HEK293 (cell line): Measurements from ENCODE around the gene RSL1D1.

Experiments
- CTCF ChIA-PET: fragments of 350-600 bp; formaldehyde crosslinking; extraction: SDS; loops from one replicate; lab custom pipeline; 2021; ENCODE audit warnings: antibody characterized with exemption; lab: Yijun Ruan, JAX
- POLR2A ChIA-PET: fragments of 300-600 bp; formaldehyde crosslinking; extraction: SDS; loops from one replicate; lab custom pipeline; 2020; ENCODE audit warnings: antibody characterized with exemption, inconsistent platforms; lab: Yijun Ruan, JAX
- H3K27ac ChIP-seq: fragments of 200-500 bp; sonication (Bioruptor generic); 2 replicates; pipeline ENCODE4 v1.5.1; 2014; ENCODE audit warnings: low read depth, low read length, control low read depth, inconsistent platforms; ENCODE audit errors: extremely low read depth
- H3K36me3 ChIP-seq, 2 experiments: fragments of 200-500 bp in 1 of 2; sonication (Bioruptor generic) in 1 of 2; 1 replicate in 1 of 2; 2 replicates in 1 of 2; pipeline ENCODE4 v1.5.1; 2014 to 2017; ENCODE audit warnings: inconsistent platforms in 2 of 2, low read length in 2 of 2; ENCODE audit not compliant: control insufficient read depth in 2 of 2, insufficient read depth in 1 of 2
- H3K4me1 ChIP-seq: fragments of 200-500 bp; sonication (Bioruptor generic); 2 replicates; pipeline ENCODE4 v1.5.1; 2014; ENCODE audit warnings: mild to moderate bottlenecking, low read length, inconsistent platforms; ENCODE audit not compliant: control insufficient read depth, insufficient read depth
- H3K4me3 ChIP-seq: 2 replicates; pipeline ENCODE4 v1.5.1; 2011; ENCODE audit warnings: low read depth, mild to moderate bottlenecking, control low read depth, low read length, moderate library complexity
- H3K9me3 ChIP-seq: fragments of 200-500 bp; sonication (Bioruptor generic); 2 replicates; pipeline ENCODE4 v1.5.1; 2014; ENCODE audit warnings: low read depth, low read length, inconsistent platforms; ENCODE audit not compliant: control insufficient read depth, insufficient read depth
- EGR2 ChIP-seq: fragments of 450-650 bp; formaldehyde crosslinking; IDR thresholded peaks from 2 replicates; pipeline ENCODE4 v1.5.1; 2016; ENCODE audit warnings: low read depth, missing biosample characterization, missing genetic modification characterization
- ELK4 ChIP-seq: IDR thresholded peaks from 2 replicates; pipeline ENCODE4 v1.6.1; 2011; ENCODE audit warnings: mild to moderate bottlenecking, low read depth, low read length, borderline replicate concordance
- GFI1B ChIP-seq: fragments of 450-650 bp; formaldehyde crosslinking; IDR thresholded peaks from 2 replicates; pipeline ENCODE4 v1.5.1; 2016; ENCODE audit warnings: missing biosample characterization, missing genetic modification characterization
- GLIS2 ChIP-seq: fragments of 450-650 bp; formaldehyde crosslinking; IDR thresholded peaks from 2 replicates; pipeline ENCODE4 v1.5.1; 2016; ENCODE audit warnings: missing biosample characterization, missing genetic modification characterization
- KLF1 ChIP-seq: fragments of 450-650 bp; formaldehyde crosslinking; IDR thresholded peaks from 2 replicates; pipeline ENCODE4 v1.5.1; 2016; ENCODE audit warnings: missing biosample characterization, missing genetic modification characterization
- KLF16 ChIP-seq: fragments of 450-650 bp; formaldehyde crosslinking; IDR thresholded peaks from 2 replicates; pipeline ENCODE4 v1.5.1; 2017; ENCODE audit warnings: missing biosample characterization, missing genetic modification characterization
- MEIS1 ChIP-seq: sonication (generic); formaldehyde crosslinking; IDR thresholded peaks from 2 replicates; pipeline ENCODE4 v1.8.1; 2022; ENCODE audit warnings: missing genetic modification reagents, mild to moderate bottlenecking, borderline replicate concordance
- OSR2 ChIP-seq: fragments of 450-650 bp; formaldehyde crosslinking; IDR thresholded peaks from 2 replicates; pipeline ENCODE4 v1.5.1; 2016; ENCODE audit warnings: missing biosample characterization, missing genetic modification characterization
- PBX3 ChIP-seq: sonication (generic); formaldehyde crosslinking; IDR thresholded peaks from 2 replicates; pipeline ENCODE4 v1.8.1; 2022; ENCODE audit warnings: mild to moderate bottlenecking, moderate library complexity, missing genetic modification reagents
- PRDM1 ChIP-seq: fragments of 450-650 bp; formaldehyde crosslinking; IDR thresholded peaks from 2 replicates; pipeline ENCODE4; 2016; ENCODE audit warnings: missing biosample characterization, missing genetic modification characterization
- TSHZ1 ChIP-seq: fragments of 450-650 bp; formaldehyde crosslinking; IDR thresholded peaks from 2 replicates; pipeline ENCODE4 v1.5.1; 2016; ENCODE audit warnings: missing biosample characterization, missing genetic modification characterization, borderline replicate concordance
- ZBTB10 ChIP-seq: fragments of 450-650 bp; formaldehyde crosslinking; IDR thresholded peaks from 2 replicates; pipeline ENCODE4 v1.5.1; 2016; ENCODE audit warnings: missing biosample characterization, missing genetic modification characterization
- ZBTB17 ChIP-seq: fragments of 450-650 bp; formaldehyde crosslinking; IDR thresholded peaks from 2 replicates; pipeline ENCODE4 v1.5.1; 2016; ENCODE audit warnings: missing biosample characterization, missing genetic modification characterization
- ZBTB20 ChIP-seq: fragments of 450-650 bp; formaldehyde crosslinking; IDR thresholded peaks from 2 replicates; pipeline ENCODE4 v1.5.1; 2016; ENCODE audit warnings: missing biosample characterization, missing genetic modification characterization
- ZBTB21 ChIP-seq: fragments of 450-650 bp; formaldehyde crosslinking; IDR thresholded peaks from 2 replicates; pipeline ENCODE4 v1.5.1; 2017; ENCODE audit warnings: missing biosample characterization, missing genetic modification characterization
- ZNF138 ChIP-seq: fragments of 450-650 bp; formaldehyde crosslinking; IDR thresholded peaks from 2 replicates; pipeline ENCODE4 v1.5.1; 2016; ENCODE audit warnings: missing biosample characterization, missing genetic modification characterization, borderline replicate concordance
- ZNF354C ChIP-seq: fragments of 450-650 bp; formaldehyde crosslinking; IDR thresholded peaks from 2 replicates; pipeline ENCODE4 v1.5.1; 2016; ENCODE audit warnings: missing biosample characterization, missing genetic modification characterization, low read depth, borderline replicate concordance
- ZNF529 ChIP-seq: fragments of 450-650 bp; formaldehyde crosslinking; IDR thresholded peaks from 2 replicates; pipeline ENCODE4 v1.5.1; 2017; ENCODE audit warnings: missing genetic modification characterization, missing biosample characterization; ENCODE audit not compliant: insufficient replicate concordance
- ZNF768 ChIP-seq: fragments of 450-650 bp; formaldehyde crosslinking; IDR thresholded peaks from 2 replicates; pipeline ENCODE4 v1.5.1; 2018; ENCODE audit warnings: missing biosample characterization, mild to moderate bottlenecking, missing genetic modification characterization
- ZNF792 ChIP-seq: fragments of 450-650 bp; formaldehyde crosslinking; IDR thresholded peaks from 2 replicates; pipeline ENCODE4 v1.5.1; 2016; ENCODE audit warnings: missing biosample characterization, missing genetic modification characterization
- ZNF830 ChIP-seq: fragments of 450-650 bp; IDR thresholded peaks from 2 replicates; pipeline ENCODE4 v1.5.0; 2018; ENCODE audit warnings: missing biosample characterization, missing genetic modification characterization, low read depth, mild to moderate bottlenecking, moderate library complexity
- ZSCAN23 ChIP-seq: fragments of 450-650 bp; formaldehyde crosslinking; IDR thresholded peaks from 2 replicates; pipeline ENCODE4 v1.5.1; 2016; ENCODE audit warnings: missing biosample characterization, missing genetic modification characterization
- ZXDB ChIP-seq: fragments of 450-650 bp; formaldehyde crosslinking; IDR thresholded peaks from 2 replicates; pipeline ENCODE4 v1.5.1; 2016; ENCODE audit warnings: missing biosample characterization, missing genetic modification characterization
- TF ChIP-seq, protein P1 (sequence below): fragments of 450-650 bp; formaldehyde crosslinking; IDR thresholded peaks from 2 replicates; pipeline ENCODE4 v1.5.1; 2016; ENCODE audit warnings: missing biosample characterization, missing genetic modification characterization
- TF ChIP-seq, protein P2 (sequence below): fragments of 450-650 bp; formaldehyde crosslinking; IDR thresholded peaks from 2 replicates; pipeline ENCODE4 v1.5.1; 2016; ENCODE audit warnings: missing biosample characterization, missing genetic modification characterization

Gene RSL1D1

GRCh38 chr16:11791144-11791828 is 60.1 kb downstream of the RSL1D1 start (continued):
- no peak for TF ChIP-seq ZBTB10 (tag by site-specific recombination)
- TF ChIP-seq ZBTB20, result no peak
- TF ChIP-seq, protein P1, sequence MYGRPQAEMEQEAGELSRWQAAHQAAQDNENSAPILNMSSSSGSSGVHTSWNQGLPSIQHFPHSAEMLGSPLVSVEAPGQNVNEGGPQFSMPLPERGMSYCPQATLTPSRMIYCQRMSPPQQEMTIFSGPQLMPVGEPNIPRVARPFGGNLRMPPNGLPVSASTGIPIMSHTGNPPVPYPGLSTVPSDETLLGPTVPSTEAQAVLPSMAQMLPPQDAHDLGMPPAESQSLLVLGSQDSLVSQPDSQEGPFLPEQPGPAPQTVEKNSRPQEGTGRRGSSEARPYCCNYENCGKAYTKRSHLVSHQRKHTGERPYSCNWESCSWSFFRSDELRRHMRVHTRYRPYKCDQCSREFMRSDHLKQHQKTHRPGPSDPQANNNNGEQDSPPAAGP (tag by site-specific recombination), result no peak
- TF ChIP-seq MEIS1 (CRISPR knock-in tag), result no peak
- TF ChIP-seq ZNF138 (tag by site-specific recombination), result no peak
- TF ChIP-seq, protein P2, sequence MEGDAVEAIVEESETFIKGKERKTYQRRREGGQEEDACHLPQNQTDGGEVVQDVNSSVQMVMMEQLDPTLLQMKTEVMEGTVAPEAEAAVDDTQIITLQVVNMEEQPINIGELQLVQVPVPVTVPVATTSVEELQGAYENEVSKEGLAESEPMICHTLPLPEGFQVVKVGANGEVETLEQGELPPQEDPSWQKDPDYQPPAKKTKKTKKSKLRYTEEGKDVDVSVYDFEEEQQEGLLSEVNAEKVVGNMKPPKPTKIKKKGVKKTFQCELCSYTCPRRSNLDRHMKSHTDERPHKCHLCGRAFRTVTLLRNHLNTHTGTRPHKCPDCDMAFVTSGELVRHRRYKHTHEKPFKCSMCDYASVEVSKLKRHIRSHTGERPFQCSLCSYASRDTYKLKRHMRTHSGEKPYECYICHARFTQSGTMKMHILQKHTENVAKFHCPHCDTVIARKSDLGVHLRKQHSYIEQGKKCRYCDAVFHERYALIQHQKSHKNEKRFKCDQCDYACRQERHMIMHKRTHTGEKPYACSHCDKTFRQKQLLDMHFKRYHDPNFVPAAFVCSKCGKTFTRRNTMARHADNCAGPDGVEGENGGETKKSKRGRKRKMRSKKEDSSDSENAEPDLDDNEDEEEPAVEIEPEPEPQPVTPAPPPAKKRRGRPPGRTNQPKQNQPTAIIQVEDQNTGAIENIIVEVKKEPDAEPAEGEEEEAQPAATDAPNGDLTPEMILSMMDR (tag by site-specific recombination), result no peak

DNA sequence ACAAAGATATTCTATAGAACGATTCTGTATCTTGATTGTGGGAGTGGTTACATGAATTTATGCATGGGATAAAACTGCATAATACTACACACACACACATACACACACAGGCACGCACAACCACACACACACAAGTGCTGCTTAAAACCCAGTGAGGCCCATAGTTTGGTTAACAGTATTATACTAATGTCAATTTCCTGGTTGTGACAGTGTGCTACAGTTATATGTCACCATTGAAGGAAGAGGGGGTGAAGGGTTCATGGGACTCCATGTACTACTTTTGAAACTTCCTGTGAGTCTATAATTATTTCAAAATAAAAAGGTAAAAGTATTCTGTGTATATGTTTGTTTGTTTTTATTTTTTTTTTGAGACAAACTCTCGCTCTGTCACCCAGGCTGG is 62.4 kb downstream of the RSL1D1 start:
- Histone ChIP-seq H3K4me3 (no peak overlapping the region), H3K36me3 (peaks cover 3 to 7% of the 10 kb centered on the region in 2 experiments; a peak in 2 of 3 replicates), H3K27ac (no peak overlapping the region), H3K9me3 (no peaks in the 10 kb centered on the region), H3K4me1 (peaks cover 17% of the 10 kb centered on the region)
- POLR2A ChIA-PET, result no interaction called here
- TF ChIP-seq ZBTB17 (tag by site-specific recombination), result no peak
- TF ChIP-seq EGR2 (tag by site-specific recombination), result no peak
- TF ChIP-seq ELK4, result no peak
- TF ChIP-seq ZXDB (tag by site-specific recombination), result no peak
- no peak for TF ChIP-seq KLF1 (tag by site-specific recombination)
- TF ChIP-seq GFI1B, result no peak
- TF ChIP-seq ZNF354C (tag by site-specific recombination), result no peak
- TF ChIP-seq ZNF830 (tag by site-specific recombination), result no peak
- no peak for TF ChIP-seq ZNF768
- no peak for TF ChIP-seq ZSCAN23
- no peak for TF ChIP-seq OSR2 (tag by site-specific recombination)
- TF ChIP-seq PRDM1 (tag by site-specific recombination), result no peak
- no peak for TF ChIP-seq GLIS2 (tag by site-specific recombination)
- TF ChIP-seq KLF16 (tag by site-specific recombination), result no peak
- TF ChIP-seq ZBTB21, result no peak
- no peak for TF ChIP-seq ZNF529 (tag by site-specific recombination)
- TF ChIP-seq TSHZ1, result no peak
- no peak for TF ChIP-seq ZNF792 (tag by site-specific recombination)
- TF ChIP-seq PBX3 (CRISPR knock-in tag), result no peak
- CTCF ChIA-PET, result no interaction called here
